Hepatocyte (in vitro differentiated cells): ENCODE measurements around the gene ANKRD31.

Experiments used
- CTCF ChIP-seq: fragments of 200-600 bp; sonication (generic); IDR thresholded peaks from 2 replicates; pipeline ENCODE4 v1.5.1; 2016; ENCODE audit warnings: antibody characterized with exemption, mild to moderate bottlenecking; ENCODE audit not compliant: poor library complexity
- EZH2 ChIP-seq: fragments of 200-600 bp; sonication (generic); IDR thresholded peaks from 2 replicates; pipeline ENCODE4 v1.6.1; 2016; ENCODE audit warnings: antibody characterized with exemption, mild to moderate bottlenecking, borderline replicate concordance
- EZH2phosphoT487 ChIP-seq: fragments of 200-600 bp; sonication (generic); IDR thresholded peaks from one replicate; pipeline ENCODE4 v1.6.1; 2018; ENCODE audit warnings: antibody characterized with exemption, mild to moderate bottlenecking, low read depth, moderate library complexity; ENCODE audit not compliant: unreplicated experiment, severe bottlenecking

GRCh38 chr5:75239681-75240080 is 3.0 kb upstream of the ANKRD31 start:
- no peak for TF ChIP-seq CTCF
- no peak for TF ChIP-seq EZH2phosphoT487
- no peak for TF ChIP-seq EZH2
